ENCODE results near the gene FHOD3. TPM values are rescaled to one million over a fixed set of nuclear protein-coding genes. Genes with fewer than 3 reads are reported as not detected.

FHOD3 gene
- total RNA-seq, 1 experiment from 2014 or later = 0.10 TPM

GRCh38 chr18:36593641-36594040 is 296.1 kb downstream of the FHOD3 start:
- Histone ChIP-seq H3K4me3 (no peak overlapping the region), H3K9me3 (no peaks in the 10 kb centered on the region), H3K27me3 (no peaks in the 10 kb centered on the region), H3K36me3 (no peaks in the 10 kb centered on the region)
- no peak for DNase-seq

GRCh38 chr18:36594621-36595020 is 297.1 kb downstream of the FHOD3 start:
- no peaks in the 10 kb centered on the region for H3K9me3 ChIP-seq
- H3K4me3 ChIP-seq = no peak overlapping the region
- no peaks in the 10 kb centered on the region for H3K36me3 ChIP-seq
- DNase-seq = no peak
- H3K27me3 ChIP-seq = no peaks in the 10 kb centered on the region

GRCh38 chr18:36595046-36595817 is 297.7 kb downstream of the FHOD3 start:
- no peaks in the 10 kb centered on the region for H3K9me3 ChIP-seq
- H3K4me3 ChIP-seq = no peak overlapping the region
- no peaks in the 10 kb centered on the region for H3K27me3 ChIP-seq
- H3K36me3 ChIP-seq = no peaks in the 10 kb centered on the region
- DNase-seq = no peak

- DNase-seq = no peak
- H3K4me3 ChIP-seq = no peak overlapping the region
- H3K27me3 ChIP-seq = no peaks in the 10 kb centered on the region
Measured at GRCh38 chr18:36595818-36596215, 298.3 kb downstream of the FHOD3 start.

GRCh38 chr18:36597636-36598035 is 300.1 kb downstream of the FHOD3 start:
- Histone ChIP-seq H3K4me3 (no peak overlapping the region), H3K9me3 (no peaks in the 10 kb centered on the region), H3K36me3 (no peaks in the 10 kb centered on the region), H3K27me3 (no peaks in the 10 kb centered on the region)
- DNase-seq = no peak

More at GRCh38 chr18:36595818-36596215, 298.3 kb downstream of the FHOD3 start:
- no peaks in the 10 kb centered on the region for H3K36me3 ChIP-seq
- no peaks in the 10 kb centered on the region for H3K9me3 ChIP-seq

- no peak for DNase-seq
- Histone ChIP-seq H3K9me3 (no peaks in the 10 kb centered on the region), H3K36me3 (no peaks in the 10 kb centered on the region), H3K4me3 (no peak overlapping the region), H3K27me3 (no peaks in the 10 kb centered on the region)
Measured at GRCh38 chr18:36600548-36600947, 303.0 kb downstream of the FHOD3 start.

- DNase-seq = no peak
- Histone ChIP-seq H3K9me3 (no peaks in the 10 kb centered on the region), H3K27me3 (no peaks in the 10 kb centered on the region), H3K36me3 (no peaks in the 10 kb centered on the region), H3K4me3 (no peak overlapping the region)
Measured at GRCh38 chr18:36601316-36601715, 303.8 kb downstream of the FHOD3 start.

- no peak for DNase-seq
- no peaks in the 10 kb centered on the region for H3K9me3 ChIP-seq
Measured at GRCh38 chr18:36602071-36602470, 304.6 kb downstream of the FHOD3 start.

GRCh38 chr18:36602620-36603019 is 305.1 kb downstream of the FHOD3 start:
- H3K4me3 ChIP-seq = no peak overlapping the region
- H3K27me3 ChIP-seq = no peaks in the 10 kb centered on the region
- DNase-seq = no peak
- H3K9me3 ChIP-seq = no peaks in the 10 kb centered on the region
- H3K36me3 ChIP-seq = no peaks in the 10 kb centered on the region

More at GRCh38 chr18:36602071-36602470, 304.6 kb downstream of the FHOD3 start:
- no peaks in the 10 kb centered on the region for H3K27me3 ChIP-seq
- H3K4me3 ChIP-seq = no peak overlapping the region
- no peaks in the 10 kb centered on the region for H3K36me3 ChIP-seq

- Histone ChIP-seq H3K4me3 (no peak overlapping the region), H3K36me3 (no peaks in the 10 kb centered on the region), H3K9me3 (no peaks in the 10 kb centered on the region), H3K27me3 (no peaks in the 10 kb centered on the region)
- no peak for DNase-seq
Measured at GRCh38 chr18:36608107-36608506, 310.6 kb downstream of the FHOD3 start.

GRCh38 chr18:36610258-36610657 is 312.7 kb downstream of the FHOD3 start:
- H3K9me3 ChIP-seq = no peaks in the 10 kb centered on the region
- H3K4me3 ChIP-seq = no peak overlapping the region
- no peaks in the 10 kb centered on the region for H3K36me3 ChIP-seq
- no peak for DNase-seq
- no peaks in the 10 kb centered on the region for H3K27me3 ChIP-seq

- Histone ChIP-seq H3K36me3 (no peaks in the 10 kb centered on the region), H3K27me3 (no peaks in the 10 kb centered on the region), H3K4me3 (no peak overlapping the region), H3K9me3 (no peaks in the 10 kb centered on the region)
- DNase-seq = no peak
Measured at GRCh38 chr18:36610661-36611060, 313.1 kb downstream of the FHOD3 start.

- H3K36me3 ChIP-seq = no peaks in the 10 kb centered on the region
- no peak overlapping the region for H3K4me3 ChIP-seq
- DNase-seq = no peak
- no peaks in the 10 kb centered on the region for H3K27me3 ChIP-seq
- H3K9me3 ChIP-seq = no peaks in the 10 kb centered on the region
Measured at GRCh38 chr18:36613069-36613468, 315.6 kb downstream of the FHOD3 start.

GRCh38 chr18:36613810-36614209 is 316.3 kb downstream of the FHOD3 start:
- H3K27me3 ChIP-seq = no peaks in the 10 kb centered on the region
- H3K9me3 ChIP-seq = no peaks in the 10 kb centered on the region
- DNase-seq = no peak
- H3K4me3 ChIP-seq = no peak overlapping the region
- H3K36me3 ChIP-seq = no peaks in the 10 kb centered on the region

GRCh38 chr18:36620788-36621187 is 323.3 kb downstream of the FHOD3 start:
- Histone ChIP-seq H3K4me3 (no peak overlapping the region), H3K36me3 (no peaks in the 10 kb centered on the region), H3K27me3 (no peaks in the 10 kb centered on the region), H3K9me3 (no peaks in the 10 kb centered on the region)
- no peak for DNase-seq

- Histone ChIP-seq H3K4me3 (no peak overlapping the region), H3K27me3 (no peaks in the 10 kb centered on the region), H3K9me3 (no peaks in the 10 kb centered on the region), H3K36me3 (no peaks in the 10 kb centered on the region)
- DNase-seq = no peak
Measured at GRCh38 chr18:36622610-36623009, 325.1 kb downstream of the FHOD3 start.

GRCh38 chr18:36623091-36623490 is 325.6 kb downstream of the FHOD3 start:
- Histone ChIP-seq H3K27me3 (no peaks in the 10 kb centered on the region), H3K4me3 (no peak overlapping the region), H3K36me3 (no peaks in the 10 kb centered on the region), H3K9me3 (no peaks in the 10 kb centered on the region)
- no peak for DNase-seq

GRCh38 chr18:36623681-36624190 is 326.2 kb downstream of the FHOD3 start:
- Histone ChIP-seq H3K36me3 (no peaks in the 10 kb centered on the region), H3K4me3 (no peak overlapping the region), H3K27me3 (no peaks in the 10 kb centered on the region), H3K9me3 (no peaks in the 10 kb centered on the region)
- no peak for DNase-seq

All from MG63 (cell line).